Gastroesophageal sphincter (tissue), 3 donors: ENCODE measurements around the gene PRRX2.

Experiments
- EP300 ChIP-seq: sonication (generic); formaldehyde crosslinking; IDR thresholded peaks from one replicate; pipeline ENCODE4 v1.6.1; 2017; ENCODE audit warnings: antibody characterized with exemption, mild to moderate bottlenecking
- POLR2A ChIP-seq, 2 donors: fragments of 450-650 bp; IDR thresholded peaks; one replicate each; pipeline ENCODE4 v1.6.1; 2017; ENCODE audit warnings: antibody characterized with exemption in 2 of 2, mild to moderate bottlenecking in 2 of 2, moderate library complexity in 1 of 2
- POLR2AphosphoS5 ChIP-seq: sonication (generic); formaldehyde crosslinking; IDR thresholded peaks from one replicate; pipeline ENCODE4 v1.6.1; 2017; ENCODE audit warnings: antibody characterized with exemption
- TF ChIP-seq, protein P1 (sequence below), 4 experiments: fragments of 200-600 bp in 2 of 4; fragments of 450-650 bp in 2 of 4; sonication (generic) in 1 of 4; IDR thresholded peaks; one replicate each; pipeline ENCODE4 v1.5.1; 2017 to 2019; ENCODE audit warnings: antibody characterized with exemption in 4 of 4, mild to moderate bottlenecking in 2 of 4, moderate library complexity in 2 of 4

DNA sequence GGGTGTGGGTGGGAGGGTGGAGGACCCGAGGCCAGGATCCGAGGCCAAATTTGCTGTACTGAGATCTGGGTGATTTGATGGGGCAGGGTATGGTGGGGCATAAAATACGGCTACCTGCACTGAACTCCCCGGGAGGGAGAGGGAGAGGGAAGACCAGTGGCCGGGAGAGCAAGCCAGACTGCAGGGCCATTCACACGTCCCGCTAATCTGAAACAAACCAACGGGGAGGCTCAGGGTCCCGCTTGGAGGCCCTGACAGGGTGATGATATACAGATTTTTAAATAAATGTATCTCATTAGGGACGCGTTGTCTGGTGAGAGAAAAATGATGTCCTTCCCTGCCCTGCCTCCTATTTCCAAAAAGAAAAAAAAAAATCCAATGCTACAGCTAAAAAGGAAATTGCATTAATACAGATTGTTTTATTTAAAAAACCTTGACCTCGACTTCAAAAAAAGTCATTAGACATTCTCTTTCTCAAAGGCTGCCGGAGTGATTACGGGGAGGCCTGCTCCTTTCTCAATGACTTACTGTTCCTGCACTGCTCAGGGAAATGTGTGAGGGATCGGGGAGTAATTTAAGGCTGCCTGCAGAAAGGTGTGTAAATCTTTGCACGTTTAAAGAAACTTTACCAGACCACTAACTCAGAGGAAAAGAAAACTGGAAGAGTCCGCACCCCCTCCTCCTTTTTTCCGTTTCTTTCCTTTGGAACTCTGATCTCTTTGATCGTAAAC is 11.5 kb upstream of the PRRX2 start:
- TF ChIP-seq, protein P1, sequence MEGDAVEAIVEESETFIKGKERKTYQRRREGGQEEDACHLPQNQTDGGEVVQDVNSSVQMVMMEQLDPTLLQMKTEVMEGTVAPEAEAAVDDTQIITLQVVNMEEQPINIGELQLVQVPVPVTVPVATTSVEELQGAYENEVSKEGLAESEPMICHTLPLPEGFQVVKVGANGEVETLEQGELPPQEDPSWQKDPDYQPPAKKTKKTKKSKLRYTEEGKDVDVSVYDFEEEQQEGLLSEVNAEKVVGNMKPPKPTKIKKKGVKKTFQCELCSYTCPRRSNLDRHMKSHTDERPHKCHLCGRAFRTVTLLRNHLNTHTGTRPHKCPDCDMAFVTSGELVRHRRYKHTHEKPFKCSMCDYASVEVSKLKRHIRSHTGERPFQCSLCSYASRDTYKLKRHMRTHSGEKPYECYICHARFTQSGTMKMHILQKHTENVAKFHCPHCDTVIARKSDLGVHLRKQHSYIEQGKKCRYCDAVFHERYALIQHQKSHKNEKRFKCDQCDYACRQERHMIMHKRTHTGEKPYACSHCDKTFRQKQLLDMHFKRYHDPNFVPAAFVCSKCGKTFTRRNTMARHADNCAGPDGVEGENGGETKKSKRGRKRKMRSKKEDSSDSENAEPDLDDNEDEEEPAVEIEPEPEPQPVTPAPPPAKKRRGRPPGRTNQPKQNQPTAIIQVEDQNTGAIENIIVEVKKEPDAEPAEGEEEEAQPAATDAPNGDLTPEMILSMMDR (IDR thresholded peaks at IDR 0.05): no peak
- TF ChIP-seq POLR2A (IDR thresholded peaks at IDR 0.05) (no peak), POLR2AphosphoS5 (no peak), EP300 (no peak)
